ENCODE results near the gene CREB3L2. TPM values are rescaled to one million over a fixed set of nuclear protein-coding genes. Genes with fewer than 3 reads are reported as not detected.
A peak's percentile ranks its signal among the peaks of the same experiment; 100 is the strongest.

The CREB3L2 gene
- total and polyA plus RNA-seq, 2 of the 13 experiments (the other 11 are each of a cell fraction or from before 2014, with no cell fraction given) = 22.1 to 41.1 TPM

DNA sequence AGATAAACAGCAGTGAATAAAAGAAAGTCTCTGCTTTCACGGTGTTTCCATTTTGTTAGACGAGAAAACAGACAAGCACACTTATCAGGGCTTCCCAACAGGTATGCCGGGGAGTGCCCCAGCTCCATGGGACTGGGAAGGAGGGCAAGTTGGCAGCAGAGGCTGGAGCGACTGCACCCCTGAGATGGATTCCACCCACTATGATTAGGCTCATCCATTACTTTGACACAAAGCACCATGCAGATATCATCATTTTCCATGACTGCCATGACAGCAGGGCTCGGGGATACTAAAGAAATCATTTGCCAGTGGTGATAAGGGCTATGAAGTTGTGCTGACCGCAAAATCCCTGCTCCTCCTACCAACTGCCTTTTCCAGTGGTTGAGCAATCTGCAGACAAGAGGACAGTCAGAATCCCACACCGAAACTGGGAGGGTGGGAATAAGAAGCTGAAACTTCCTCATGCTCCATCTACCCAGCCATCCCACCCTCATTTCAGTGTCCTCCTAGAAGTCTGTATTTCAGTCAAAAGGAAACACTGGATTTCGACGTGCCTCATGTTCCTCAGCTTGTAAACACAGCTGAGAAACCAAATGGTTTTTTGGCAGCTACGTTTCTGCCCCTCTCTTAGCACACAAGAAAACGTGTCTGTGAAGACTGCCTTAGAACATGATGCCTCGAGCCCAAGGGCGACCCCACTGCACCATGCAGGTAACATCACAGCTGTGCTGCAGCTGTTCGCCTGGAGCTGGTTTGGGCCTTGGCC is 15.5 kb downstream of the CREB3L2 start (continued):
- TF ChIP-seq, protein P1, sequence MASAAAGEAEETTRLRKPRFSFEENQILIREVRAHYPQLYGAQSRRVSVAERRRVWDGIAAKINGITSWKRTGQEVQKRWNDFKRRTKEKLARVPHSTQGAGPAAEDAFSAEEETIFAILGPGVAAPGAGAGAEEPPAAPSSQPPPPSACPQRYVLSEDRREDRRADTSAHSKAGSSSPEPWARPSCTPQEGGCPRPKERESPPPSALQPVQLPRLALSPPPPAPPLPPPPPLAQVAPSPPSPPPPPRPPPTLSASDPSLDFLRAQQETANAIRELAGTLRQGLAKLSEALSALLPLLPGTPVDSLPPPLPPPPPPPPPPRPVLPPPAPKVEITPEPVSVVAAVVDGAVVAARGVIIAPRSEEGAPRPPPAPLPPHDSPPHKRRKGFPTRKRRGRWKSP (CRISPR knock-in tag; IDR thresholded peaks at IDR 0.05) = no peak
- no peak for TF ChIP-seq ZNF224 (CRISPR knock-in tag; IDR thresholded peaks at IDR 0.05)
- TF ChIP-seq SRSF1 (optimal IDR thresholded peaks at IDR 0.05; ENCODE audit: low read depth, low read length) = no peak
- TF ChIP-seq, protein P2, sequence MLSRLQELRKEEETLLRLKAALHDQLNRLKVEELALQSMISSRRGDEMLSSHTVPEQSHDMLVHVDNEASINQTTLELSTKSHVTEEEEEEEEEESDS (CRISPR knock-in tag; IDR thresholded peaks at IDR 0.05; ENCODE audit: borderline replicate concordance) = no peak
- TF ChIP-seq FOXK2 (IDR thresholded peaks at IDR 0.05) = no peak
- TF ChIP-seq, protein P3, sequence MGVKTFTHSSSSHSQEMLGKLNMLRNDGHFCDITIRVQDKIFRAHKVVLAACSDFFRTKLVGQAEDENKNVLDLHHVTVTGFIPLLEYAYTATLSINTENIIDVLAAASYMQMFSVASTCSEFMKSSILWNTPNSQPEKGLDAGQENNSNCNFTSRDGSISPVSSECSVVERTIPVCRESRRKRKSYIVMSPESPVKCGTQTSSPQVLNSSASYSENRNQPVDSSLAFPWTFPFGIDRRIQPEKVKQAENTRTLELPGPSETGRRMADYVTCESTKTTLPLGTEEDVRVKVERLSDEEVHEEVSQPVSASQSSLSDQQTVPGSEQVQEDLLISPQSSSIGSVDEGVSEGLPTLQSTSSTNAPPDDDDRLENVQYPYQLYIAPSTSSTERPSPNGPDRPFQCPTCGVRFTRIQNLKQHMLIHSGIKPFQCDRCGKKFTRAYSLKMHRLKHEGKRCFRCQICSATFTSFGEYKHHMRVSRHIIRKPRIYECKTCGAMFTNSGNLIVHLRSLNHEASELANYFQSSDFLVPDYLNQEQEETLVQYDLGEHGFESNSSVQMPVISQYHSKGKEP (CRISPR knock-in tag; IDR thresholded peaks at IDR 0.05) = no peak
- TF ChIP-seq SSRP1 (CRISPR knock-in tag; IDR thresholded peaks at IDR 0.05) = peak; percentile 46; the same call in 1 of the 2 replicates
- TF ChIP-seq ZFP36L1 (CRISPR knock-in tag; IDR thresholded peaks at IDR 0.05) = no peak
- no peak for TF ChIP-seq CHD4 (IDR thresholded peaks at IDR 0.05; ENCODE audit: borderline replicate concordance, low read length)
- TF ChIP-seq SOX5 (CRISPR knock-in tag; IDR thresholded peaks at IDR 0.05; ENCODE audit: borderline replicate concordance) = peak; percentile 7; the same call in 1 of the 2 replicates
- TF ChIP-seq ZNF773 (CRISPR knock-in tag; IDR thresholded peaks at IDR 0.05; ENCODE audit: borderline replicate concordance) = no peak
- TF ChIP-seq ISL2 (CRISPR knock-in tag; IDR thresholded peaks at IDR 0.05) = 0 out of 2 replicates have a peak, but pooled peaks have one; percentile 51
- 0 out of 2 replicates have a peak, but pooled peaks have one; percentile 26 for TF ChIP-seq ZNF430 (CRISPR knock-in tag; IDR thresholded peaks at IDR 0.05)
- 0 out of 2 replicates have a peak, but pooled peaks have one; percentile 15 for TF ChIP-seq HDAC1 (CRISPR knock-in tag; IDR thresholded peaks at IDR 0.05)
- no peak for TF ChIP-seq MAZ (IDR thresholded peaks at IDR 0.05; ENCODE audit: borderline replicate concordance, low read depth, low read length)
- no peak for TF ChIP-seq MAZ (CRISPR knock-in tag; IDR thresholded peaks at IDR 0.05; ENCODE audit: low read depth)
- TF ChIP-seq, protein P4, sequence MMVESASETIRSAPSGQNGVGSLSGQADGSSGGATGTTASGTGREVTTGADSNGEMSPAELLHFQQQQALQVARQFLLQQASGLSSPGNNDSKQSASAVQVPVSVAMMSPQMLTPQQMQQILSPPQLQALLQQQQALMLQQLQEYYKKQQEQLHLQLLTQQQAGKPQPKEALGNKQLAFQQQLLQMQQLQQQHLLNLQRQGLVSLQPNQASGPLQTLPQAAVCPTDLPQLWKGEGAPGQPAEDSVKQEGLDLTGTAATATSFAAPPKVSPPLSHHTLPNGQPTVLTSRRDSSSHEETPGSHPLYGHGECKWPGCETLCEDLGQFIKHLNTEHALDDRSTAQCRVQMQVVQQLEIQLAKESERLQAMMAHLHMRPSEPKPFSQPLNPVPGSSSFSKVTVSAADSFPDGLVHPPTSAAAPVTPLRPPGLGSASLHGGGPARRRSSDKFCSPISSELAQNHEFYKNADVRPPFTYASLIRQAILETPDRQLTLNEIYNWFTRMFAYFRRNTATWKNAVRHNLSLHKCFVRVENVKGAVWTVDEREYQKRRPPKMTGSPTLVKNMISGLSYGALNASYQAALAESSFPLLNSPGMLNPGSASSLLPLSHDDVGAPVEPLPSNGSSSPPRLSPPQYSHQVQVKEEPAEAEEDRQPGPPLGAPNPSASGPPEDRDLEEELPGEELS (CRISPR knock-in tag; IDR thresholded peaks at IDR 0.05) = peak; percentile 50
- peak; percentile 40; the same call in 1 of the 2 replicates for TF ChIP-seq MAFF (IDR thresholded peaks at IDR 0.05; ENCODE audit: low read depth, low read length)
- TF ChIP-seq, protein P5, sequence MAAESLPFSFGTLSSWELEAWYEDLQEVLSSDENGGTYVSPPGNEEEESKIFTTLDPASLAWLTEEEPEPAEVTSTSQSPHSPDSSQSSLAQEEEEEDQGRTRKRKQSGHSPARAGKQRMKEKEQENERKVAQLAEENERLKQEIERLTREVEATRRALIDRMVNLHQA (CRISPR knock-in tag; IDR thresholded peaks at IDR 0.05) = no peak
- TF ChIP-seq ZNF746 (CRISPR knock-in tag; IDR thresholded peaks at IDR 0.05) = no peak
- no peak for TF ChIP-seq CHCHD3 (CRISPR knock-in tag; IDR thresholded peaks at IDR 0.05)
- no peak for TF ChIP-seq ZNF607 (CRISPR knock-in tag; IDR thresholded peaks at IDR 0.05; ENCODE audit: borderline replicate concordance)
- no peak for TF ChIP-seq NCOA5 (CRISPR knock-in tag; IDR thresholded peaks at IDR 0.05)
- TF ChIP-seq SRSF9 (IDR thresholded peaks at IDR 0.05; ENCODE audit: borderline replicate concordance, insufficient read depth, low read depth, low read length, poor library complexity, severe bottlenecking) = no peak
- no peak for TF ChIP-seq KDM1A (CRISPR knock-in tag; IDR thresholded peaks at IDR 0.05)
- TF ChIP-seq ATF1 (CRISPR knock-in tag; IDR thresholded peaks at IDR 0.05) = no peak
- peak; percentile 65 for TF ChIP-seq GFI1 (CRISPR knock-in tag; IDR thresholded peaks at IDR 0.05; ENCODE audit: borderline replicate concordance)
